HAP-1 (cell line): ENCODE results near the gene SSRP1.
A peak's percentile ranks its signal among the peaks of the same experiment; 100 is the strongest.
"Not testable (repeated sequence)": the region's sequence is repeated elsewhere in the genome, so short reads cannot be mapped to it uniquely, and the experiment has no call there.

Source experiments
- DNase-seq, 2 experiments: peaks; one replicate each; pipeline ENCODE4 v3.0.0-alpha.2; 2016 to 2020; ENCODE audit warnings: low spot score in 2 of 2
- H3K27me3 ChIP-seq: fragments of 250-450 bp; sonication (Bioruptor Pico); 2 replicates; pipeline ENCODE4 v1.5.1; 2020; ENCODE audit warnings: low read depth, mild to moderate bottlenecking, moderate library complexity
- H3K36me3 ChIP-seq: fragments of 250-450 bp; sonication (Bioruptor Pico); replicated peaks from 2 replicates; pipeline ENCODE4 v1.5.1; 2020; ENCODE audit warnings: mild to moderate bottlenecking
- H3K4me1 ChIP-seq: fragments of 250-450 bp; sonication (Bioruptor Pico); 2 replicates; pipeline ENCODE4 v1.5.1; 2020; ENCODE audit warnings: mild to moderate bottlenecking
- H3K4me3 ChIP-seq: fragments of 250-450 bp; sonication (Bioruptor Pico); 2 replicates; pipeline ENCODE4 v1.5.1; 2020; ENCODE audit warnings: mild to moderate bottlenecking, moderate library complexity
- H3K9me3 ChIP-seq: fragments of 250-450 bp; sonication (Bioruptor Pico); 2 replicates; pipeline ENCODE4 v1.5.1; 2020; ENCODE audit warnings: mild to moderate bottlenecking, moderate library complexity
- in situ Hi-C: fragments of 300-500 bp; cut with MboI; formaldehyde crosslinking; loops from 3 replicates; pipeline ENCODE4 v1.14.3; 2020; ENCODE audit warnings: low sequenced_read_pairs, inconsistent platforms, mixed read lengths

SSRP1 gene

DNA sequence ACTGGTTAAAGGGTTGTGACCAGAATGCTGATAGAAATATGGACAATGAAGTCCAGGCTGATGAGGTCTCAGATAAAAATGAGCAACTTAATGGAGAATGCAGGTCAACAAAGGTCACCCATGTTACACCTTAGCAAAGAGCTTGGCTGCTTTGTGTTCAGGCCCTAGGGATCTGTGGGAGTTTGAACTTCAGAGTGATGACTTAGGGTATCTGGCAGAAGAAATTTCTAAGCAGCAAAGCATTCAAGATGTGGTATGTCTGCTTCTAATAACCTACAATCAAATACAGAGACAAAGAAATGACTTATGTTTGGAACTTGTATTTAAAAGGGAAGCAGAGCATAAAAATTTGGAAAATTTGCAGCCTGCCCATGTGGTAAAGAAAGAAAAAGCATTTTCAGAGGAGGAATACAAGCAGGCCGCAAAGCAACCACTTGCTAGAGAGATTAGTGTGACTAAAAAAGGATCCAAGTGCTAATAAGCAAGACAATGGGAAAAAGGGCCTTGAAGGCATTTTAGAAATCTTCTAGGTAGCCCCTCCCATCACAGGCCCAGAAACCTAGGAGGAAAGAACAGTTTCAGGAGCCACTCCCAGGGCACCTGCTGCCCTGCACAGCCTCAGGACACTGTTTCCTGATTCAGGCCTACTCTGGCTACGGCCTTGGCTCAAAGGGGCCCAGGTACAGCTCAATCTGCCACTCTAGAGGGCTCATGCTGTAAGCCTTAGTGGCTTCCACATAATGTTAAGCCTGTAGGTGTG, 52.3 kb downstream of the SSRP1 start:
- Histone ChIP-seq H3K27me3 (no peaks in the 10 kb centered on the region), H3K4me1 (peaks cover 31% of the 10 kb centered on the region), H3K4me3 (no peak overlapping the region), H3K36me3 (no peaks in the 10 kb centered on the region), H3K9me3 (no peaks in the 10 kb centered on the region)
- DNase-seq: peak; percentile 77 to 91
- in situ Hi-C loops: no loop called here

DNA sequence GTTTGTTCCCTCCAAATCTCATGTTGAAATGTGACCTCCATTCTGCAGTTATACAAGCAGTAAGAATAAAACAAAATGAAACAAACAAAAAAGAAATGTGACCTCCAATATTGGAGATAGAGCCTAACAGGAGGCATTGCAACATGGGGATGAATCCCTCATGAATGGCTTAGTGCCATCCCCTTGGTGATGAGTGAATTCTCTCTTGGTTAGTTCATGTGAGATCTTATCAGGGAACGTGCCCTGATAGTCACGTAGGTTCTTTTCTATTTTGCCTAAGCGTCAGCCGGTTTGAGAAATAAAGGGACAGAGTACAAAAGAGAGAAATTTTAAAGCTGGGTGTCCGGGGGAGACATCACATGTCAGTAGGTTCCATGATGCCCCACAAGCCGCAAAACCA, 54.1 kb downstream of the SSRP1 start:
- H3K9me3 ChIP-seq, H3K4me3 ChIP-seq, H3K27me3 ChIP-seq, in situ Hi-C loops, DNase-seq, H3K36me3 ChIP-seq: not testable (repeated sequence)
- H3K4me1 ChIP-seq: peaks cover 39% of the 10 kb centered on the region

DNA sequence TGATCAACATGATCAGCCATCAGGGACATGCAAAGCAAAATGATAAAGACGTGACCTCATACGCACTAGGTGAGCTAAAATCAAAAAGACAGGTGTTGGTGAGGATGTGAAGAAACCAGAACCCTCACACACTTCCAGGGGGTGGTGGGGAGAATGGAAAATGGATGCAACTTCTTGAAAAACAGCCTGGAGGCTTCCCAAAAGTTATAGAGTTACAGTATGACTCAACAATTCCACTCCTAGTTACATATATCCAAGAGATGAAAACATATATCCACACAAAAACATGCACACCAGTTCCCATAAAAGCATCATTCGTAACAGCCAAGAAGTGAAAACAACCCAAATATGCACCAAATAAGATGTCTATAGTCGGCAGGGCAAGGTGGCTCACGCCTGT, 56.6 kb downstream of the SSRP1 start:
- Histone ChIP-seq H3K36me3 (no peaks in the 10 kb centered on the region), H3K9me3 (no peaks in the 10 kb centered on the region), H3K4me3 (no peak overlapping the region), H3K4me1 (peaks cover 29% of the 10 kb centered on the region), H3K27me3 (no peaks in the 10 kb centered on the region)
- in situ Hi-C loops: no loop called here
- DNase-seq: no peak

DNA sequence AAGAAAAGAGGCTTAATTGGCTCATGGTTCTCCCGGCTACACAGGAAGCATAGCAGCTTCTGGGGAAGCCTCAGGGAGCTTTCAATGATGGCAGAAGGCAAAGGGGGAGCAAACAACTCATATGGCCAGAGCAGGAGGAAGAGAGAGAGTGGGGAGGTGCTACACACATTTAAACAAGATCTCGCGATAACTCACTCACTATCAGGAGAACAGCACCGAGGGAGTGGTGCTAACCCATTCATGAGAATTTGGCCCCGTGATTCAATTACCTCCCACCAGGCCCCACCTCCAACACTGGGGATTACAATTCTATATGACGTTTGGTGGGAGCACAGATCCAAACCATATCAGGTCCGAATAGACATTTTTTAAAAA, 57.0 kb downstream of the SSRP1 start:
- Histone ChIP-seq H3K27me3 (no peaks in the 10 kb centered on the region), H3K9me3 (no peaks in the 10 kb centered on the region), H3K36me3 (no peaks in the 10 kb centered on the region), H3K4me1 (peaks cover 25% of the 10 kb centered on the region), H3K4me3 (no peak overlapping the region)
- in situ Hi-C loops: no loop called here
- DNase-seq: no peak

DNA sequence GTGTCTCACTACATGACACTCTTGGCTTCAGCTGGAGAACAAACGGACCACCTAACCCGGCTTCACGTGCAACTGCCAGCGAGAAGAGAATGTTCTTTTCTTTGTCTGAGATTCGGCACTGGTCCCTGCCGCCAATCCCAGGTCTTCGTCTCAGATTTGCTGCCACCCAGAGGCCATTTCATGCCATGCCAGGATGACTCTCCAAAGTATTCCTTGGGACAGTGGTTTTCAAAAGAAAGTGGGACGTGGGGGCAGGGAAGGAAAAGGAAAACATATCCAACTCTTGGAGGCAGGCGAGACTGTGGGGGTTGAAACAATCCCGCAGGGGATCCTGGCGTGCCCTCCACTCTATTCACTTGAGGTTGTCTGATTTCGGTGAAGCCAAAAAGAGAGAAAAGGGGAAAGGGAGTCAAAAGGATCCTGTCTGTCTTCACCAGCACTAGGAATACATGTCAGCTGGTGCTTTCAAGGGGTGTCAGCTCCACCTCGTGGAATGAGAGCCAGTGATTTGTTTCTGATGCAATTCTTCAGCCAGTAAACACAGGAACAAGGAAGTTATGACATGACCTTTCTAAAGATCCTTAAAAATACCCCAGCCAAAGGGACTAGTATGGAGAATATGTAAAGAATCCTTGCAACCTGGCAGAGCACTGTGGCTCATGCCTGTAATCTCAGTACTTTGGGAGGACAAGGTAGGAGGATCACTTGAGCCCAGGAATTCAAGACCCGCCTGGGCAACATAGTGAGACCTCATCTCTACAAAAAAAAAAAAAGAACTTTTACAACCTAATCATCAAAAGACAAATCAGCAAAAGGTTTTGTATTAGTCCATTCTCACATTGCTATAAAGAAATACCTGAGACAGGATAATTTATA, 57.6 kb downstream of the SSRP1 start:
- DNase-seq: peak; percentile 86 to 91

DNA sequence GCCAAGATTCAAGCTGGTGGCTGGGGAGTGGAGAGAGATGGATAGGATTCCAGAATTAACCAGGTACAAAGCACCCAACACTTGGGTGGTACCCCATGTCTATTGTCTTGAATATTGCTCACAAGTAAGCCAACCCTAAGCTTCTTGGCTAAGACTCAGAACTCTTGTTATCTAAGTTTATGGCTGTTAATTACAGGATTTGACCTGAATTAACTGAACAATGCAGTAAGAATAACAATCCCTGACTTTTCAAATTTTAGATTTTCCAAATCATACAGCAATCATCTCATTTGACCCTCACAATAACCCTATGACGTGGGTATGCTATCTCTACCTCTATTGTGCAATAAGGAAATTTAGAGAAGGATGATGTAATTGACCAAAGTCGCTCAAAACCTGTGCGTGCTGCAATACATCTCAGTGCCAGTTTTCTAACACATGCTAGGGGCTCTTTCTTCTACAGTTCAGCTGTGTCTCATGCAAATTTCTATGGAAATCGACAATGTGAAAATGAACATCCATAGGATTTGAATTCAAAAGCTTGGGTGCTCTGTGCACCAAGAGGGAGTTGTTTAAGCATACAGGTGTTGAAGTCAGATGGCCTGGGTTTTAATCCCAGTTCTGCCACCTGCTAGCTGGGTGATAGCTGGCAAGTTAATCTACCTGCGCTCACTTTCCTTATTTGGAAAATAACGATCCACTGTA, 58.6 kb downstream of the SSRP1 start:
- Histone ChIP-seq H3K4me3 (no peak overlapping the region), H3K9me3 (no peaks in the 10 kb centered on the region)
- no peak for DNase-seq

More for the DNA sequence above, 57.6 kb downstream of the SSRP1 start:
- H3K4me3 ChIP-seq: no peak overlapping the region
- in situ Hi-C loops: no loop called here
- peaks cover 19% of the 10 kb centered on the region for H3K4me1 ChIP-seq
- no peaks in the 10 kb centered on the region for H3K9me3 ChIP-seq
- H3K36me3 ChIP-seq: no peaks in the 10 kb centered on the region
- H3K27me3 ChIP-seq: no peaks in the 10 kb centered on the region

DNA sequence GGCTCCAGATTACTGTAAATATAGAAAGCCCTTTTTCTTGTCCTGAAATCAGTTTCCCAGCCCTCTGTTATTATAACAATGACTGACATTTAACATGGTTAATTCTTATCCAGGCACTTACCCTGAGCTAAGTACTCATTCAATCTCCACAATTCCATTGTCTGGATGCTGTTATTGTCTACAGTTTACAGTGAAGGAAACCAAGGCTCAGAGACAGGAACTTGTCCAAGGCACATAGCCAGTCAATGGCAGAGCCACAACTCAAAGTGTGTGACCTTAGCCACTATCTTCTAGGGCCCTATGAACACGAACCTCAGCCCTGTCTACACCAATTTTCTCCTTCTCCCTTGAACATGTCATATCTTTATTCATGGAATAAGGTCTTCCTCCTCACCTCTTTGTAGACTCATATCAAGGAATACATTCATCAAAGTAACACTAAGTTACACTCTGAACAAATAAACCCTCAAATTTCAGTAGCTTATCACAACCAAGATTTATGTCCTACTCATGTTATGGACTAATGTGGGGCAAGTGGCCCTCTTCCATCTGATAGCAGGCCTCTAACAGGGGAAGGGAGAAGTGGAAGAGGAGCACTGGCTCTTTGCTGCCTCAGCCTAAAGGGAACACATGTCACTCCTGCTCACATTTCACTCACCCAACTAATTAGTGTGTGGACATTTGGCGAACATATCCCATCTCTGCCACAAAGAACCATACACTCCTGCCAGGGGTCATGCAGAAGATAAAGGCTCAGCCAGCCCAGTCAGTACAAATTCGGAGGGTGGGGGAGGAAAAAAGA, 59.3 kb downstream of the SSRP1 start:
- Histone ChIP-seq H3K9me3 (no peaks in the 10 kb centered on the region), H3K4me1 (peaks cover 13% of the 10 kb centered on the region), H3K36me3 (no peaks in the 10 kb centered on the region), H3K4me3 (no peak overlapping the region), H3K27me3 (no peaks in the 10 kb centered on the region)
- no peak for DNase-seq
- in situ Hi-C loops: no loop called here

More for the DNA sequence above, 58.6 kb downstream of the SSRP1 start:
- in situ Hi-C loops: no loop called here
- Histone ChIP-seq H3K4me1 (peaks cover 13% of the 10 kb centered on the region), H3K27me3 (no peaks in the 10 kb centered on the region), H3K36me3 (no peaks in the 10 kb centered on the region)
